Keratinocyte (primary cell): Measurements from ENCODE around the gene SLC4A9. TPM values are rescaled to one million over a fixed set of nuclear protein-coding genes. Genes with fewer than 3 reads are reported as not detected.
A peak's percentile ranks its signal among the peaks of the same experiment; 100 is the strongest.

Experiments
- DNase-seq: peaks from one replicate; pipeline ENCODE4 v3.0.0-alpha.2; 2011; ENCODE audit warnings: low read depth, missing footprints, low spot score
- FAIRE-seq: peaks from 2 replicates; lab custom pipeline; 2011; peaks lifted over from hg19 to GRCh38; lab: Jason Lieb, UNC
- H2AFZ ChIP-seq: 2 replicates; pipeline ENCODE4 v1.6.0; 2012; ENCODE audit warnings: low read length, control low read depth, inconsistent platforms; ENCODE audit not compliant: control insufficient read depth
- H3K27ac ChIP-seq: 2 replicates; pipeline ENCODE4 v1.5.1; 2011; ENCODE audit warnings: low read length; ENCODE audit not compliant: control insufficient read depth, insufficient read depth
- H3K27me3 ChIP-seq: 3 replicates; pipeline ENCODE4 v1.6.0; 2011; ENCODE audit warnings: low read length; ENCODE audit not compliant: control insufficient read depth, insufficient read depth; ENCODE audit errors: extremely low read depth
- H3K36me3 ChIP-seq, 2 experiments: 2 replicates in 1 of 2; 3 replicates in 1 of 2; pipeline ENCODE4 v1.5.1; 2011; ENCODE audit warnings: low read length in 2 of 2, mild to moderate bottlenecking in 1 of 2; ENCODE audit not compliant: control insufficient read depth in 2 of 2, insufficient read depth in 2 of 2; ENCODE audit errors: extremely low read depth in 1 of 2
- H3K4me1 ChIP-seq: 3 replicates; pipeline ENCODE4 v1.5.1; 2011; ENCODE audit warnings: low read length; ENCODE audit not compliant: control insufficient read depth, insufficient read depth; ENCODE audit errors: extremely low read depth
- H3K4me2 ChIP-seq: 3 replicates; pipeline ENCODE4 v1.6.0; 2011; ENCODE audit warnings: low read depth, low read length; ENCODE audit not compliant: control insufficient read depth, insufficient read depth; ENCODE audit errors: extremely low read depth
- H3K4me3 ChIP-seq, 3 experiments: fragments of 200-600 bp in 1 of 3; sonication (generic) in 1 of 3; 2 replicates in 2 of 3; 3 replicates in 1 of 3; pipeline ENCODE4 v1.5.1; 2011 to 2016; ENCODE audit warnings: low read length in 3 of 3, mild to moderate bottlenecking in 3 of 3, control low read depth in 2 of 3, inconsistent platforms in 1 of 3, low read depth in 1 of 3, mixed read lengths in 1 of 3, mixed run types in 1 of 3, moderate library complexity in 1 of 3; ENCODE audit not compliant: control insufficient read depth in 2 of 3, insufficient read depth in 2 of 3; ENCODE audit errors: extremely low read depth in 1 of 3
- H3K79me2 ChIP-seq: 2 replicates; pipeline ENCODE4 v1.6.0; 2012; ENCODE audit warnings: low read length; ENCODE audit not compliant: control insufficient read depth, insufficient read depth
- H3K9ac ChIP-seq: 3 replicates; pipeline ENCODE4 v1.6.0; 2011; ENCODE audit warnings: low read length; ENCODE audit not compliant: control insufficient read depth, insufficient read depth; ENCODE audit errors: extremely low read depth
- H3K9me1 ChIP-seq: 3 replicates; pipeline ENCODE4 v1.6.0; 2011; ENCODE audit warnings: low read length; ENCODE audit not compliant: control insufficient read depth, insufficient read depth; ENCODE audit errors: extremely low read depth
- H3K9me3 ChIP-seq: 2 replicates; pipeline ENCODE4 v1.5.1; 2012; ENCODE audit warnings: low read depth, low read length; ENCODE audit not compliant: control insufficient read depth
- H4K20me1 ChIP-seq: 3 replicates; pipeline ENCODE4 v1.6.0; 2011; ENCODE audit warnings: low read length; ENCODE audit not compliant: control insufficient read depth, insufficient read depth; ENCODE audit errors: extremely low read depth
- EZH2 ChIP-seq: IDR thresholded peaks from one replicate; pipeline ENCODE4 v1.6.1; 2012; ENCODE audit warnings: inconsistent platforms, mild to moderate bottlenecking, low read length, moderate library complexity
- dilution Hi-C: fragments of 300-500 bp; cut with MboI; formaldehyde crosslinking; loops from one replicate; pipeline ENCODE4 v1.7.0; 2020; ENCODE audit warnings: low sequenced_read_pairs; ENCODE audit not compliant: extremely low pct_ligation_motif_present
- polyA plus RNA-seq, 5 experiments: library from polyadenylated mRNA; depleted of rRNA in 3 of 5; stranded (reverse) in 3 of 5; stranded (forward) in 1 of 5; unstranded in 1 of 5; fragments of >200 nt; gene quantifications; 1 replicate in 1 of 5; 2 replicates in 3 of 5; 3 replicates in 1 of 5; pipeline versions ENCODE4 v1.2.1 to v1.2.3, GENCODE V29; 2011 to 2012; ENCODE audit warnings: missing spikeins in 2 of 5, low read depth in 1 of 5, low replicate concordance in 1 of 5
- TF ChIP-seq, protein P1 (sequence below), 3 experiments: IDR thresholded peaks in 1 of 3; conservative IDR thresholded peaks in 1 of 3; optimal IDR thresholded peaks in 1 of 3; 2 replicates in 2 of 3; 3 replicates in 1 of 3; pipeline versions ENCODE3 to v1.5.1; 2011; ENCODE audit warnings: low read length in 3 of 3, mild to moderate bottlenecking in 3 of 3, moderate library complexity in 2 of 3, control low read depth in 1 of 3, inconsistent platforms in 1 of 3; ENCODE audit not compliant: insufficient read depth in 2 of 3; ENCODE audit errors: extremely low read depth in 1 of 3

The SLC4A9 gene
- polyA plus RNA-seq, 1 donor (not counting 4 experiments of a cell fraction or from before 2014, with no cell fraction given) = 0.07 TPM

DNA sequence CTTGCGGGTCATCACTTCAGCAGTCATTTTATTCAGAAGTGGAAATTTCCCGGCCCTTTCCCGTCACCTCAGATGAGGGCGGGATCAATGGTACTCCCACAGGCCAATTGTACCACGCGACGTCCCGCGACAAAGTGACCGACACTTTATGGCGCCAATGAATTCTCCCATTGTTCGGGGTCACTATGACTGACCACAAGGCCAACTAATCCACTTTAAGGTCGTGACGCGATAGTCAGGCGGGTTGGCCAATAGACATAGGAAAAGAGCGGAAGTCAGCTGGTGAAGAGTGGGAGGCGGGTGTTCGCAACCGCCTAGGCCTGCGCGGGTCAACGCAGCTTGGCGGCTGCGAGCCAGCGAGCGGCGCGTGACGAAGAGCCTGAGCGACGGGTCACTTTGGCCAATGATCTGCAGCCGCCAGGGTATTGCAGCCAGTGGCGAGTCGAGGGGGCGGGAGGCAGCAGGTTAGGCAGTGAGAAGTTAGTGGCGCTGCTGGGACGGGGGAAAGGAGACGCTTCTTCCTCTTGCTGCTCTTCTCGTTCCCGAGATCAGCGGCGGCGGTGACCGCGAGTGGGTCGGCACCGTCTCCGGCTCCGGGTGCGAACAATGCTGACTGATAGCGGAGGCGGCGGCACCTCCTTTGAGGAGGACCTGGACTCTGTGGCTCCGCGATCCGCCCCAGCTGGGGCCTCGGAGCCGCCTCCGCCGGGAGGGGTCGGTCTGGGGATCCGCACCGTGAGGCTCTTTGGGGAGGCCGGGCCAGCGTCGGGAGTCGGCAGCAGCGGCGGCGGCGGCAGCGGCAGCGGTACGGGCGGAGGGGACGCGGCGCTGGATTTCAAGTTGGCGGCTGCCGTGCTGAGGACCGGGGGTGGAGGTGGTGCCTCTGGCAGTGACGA lies 41.6 kb downstream of the SLC4A9 start, which contains the start of gene ANKHD1:
ANKHD1 (plus strand) TSS at position 472 of the 896 bp plus-strand sequence; CDS start at position 607, 135 bp downstream.
- FAIRE-seq = peak; percentile 73
- no peaks in the 10 kb centered on the region for H3K27me3 ChIP-seq
- peaks cover 29% of the 10 kb centered on the region for H3K4me1 ChIP-seq
- H3K27ac ChIP-seq = peak within 1 kb of the TSS; percentile 87
- H2AFZ ChIP-seq = peak within 1 kb of the TSS; percentile 100
- H3K79me2 ChIP-seq = peaks cover 50% of the 10 kb centered on the region
- DNase-seq = peak; percentile 97
- no peaks in the 10 kb centered on the region for H3K36me3 ChIP-seq
- H3K4me2 ChIP-seq = peak within 1 kb of the TSS; percentile 79
- H3K9me3 ChIP-seq = no peaks in the 10 kb centered on the region
- H4K20me1 ChIP-seq = peaks cover 8% of the 10 kb centered on the region
- dilution Hi-C loops = no loop called here
- no peak for TF ChIP-seq EZH2
- TF ChIP-seq, protein P1, sequence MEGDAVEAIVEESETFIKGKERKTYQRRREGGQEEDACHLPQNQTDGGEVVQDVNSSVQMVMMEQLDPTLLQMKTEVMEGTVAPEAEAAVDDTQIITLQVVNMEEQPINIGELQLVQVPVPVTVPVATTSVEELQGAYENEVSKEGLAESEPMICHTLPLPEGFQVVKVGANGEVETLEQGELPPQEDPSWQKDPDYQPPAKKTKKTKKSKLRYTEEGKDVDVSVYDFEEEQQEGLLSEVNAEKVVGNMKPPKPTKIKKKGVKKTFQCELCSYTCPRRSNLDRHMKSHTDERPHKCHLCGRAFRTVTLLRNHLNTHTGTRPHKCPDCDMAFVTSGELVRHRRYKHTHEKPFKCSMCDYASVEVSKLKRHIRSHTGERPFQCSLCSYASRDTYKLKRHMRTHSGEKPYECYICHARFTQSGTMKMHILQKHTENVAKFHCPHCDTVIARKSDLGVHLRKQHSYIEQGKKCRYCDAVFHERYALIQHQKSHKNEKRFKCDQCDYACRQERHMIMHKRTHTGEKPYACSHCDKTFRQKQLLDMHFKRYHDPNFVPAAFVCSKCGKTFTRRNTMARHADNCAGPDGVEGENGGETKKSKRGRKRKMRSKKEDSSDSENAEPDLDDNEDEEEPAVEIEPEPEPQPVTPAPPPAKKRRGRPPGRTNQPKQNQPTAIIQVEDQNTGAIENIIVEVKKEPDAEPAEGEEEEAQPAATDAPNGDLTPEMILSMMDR (optimal IDR thresholded peaks at IDR 0.05 in 1 of 3, IDR thresholded peaks at IDR 0.05 in 1 of 3, conservative IDR thresholded peaks at IDR 0.05 in 1 of 3; ENCODE audit: extremely low read depth in 1 of 3, insufficient read depth in 2 of 3, low read length in 3 of 3) = no peak
- H3K9ac ChIP-seq = peak within 1 kb of the TSS; percentile 94
- no peaks in the 10 kb centered on the region for H3K9me1 ChIP-seq
- H3K4me3 ChIP-seq = peak within 1 kb of the TSS; percentile 94 to 99 (median 99)

DNA sequence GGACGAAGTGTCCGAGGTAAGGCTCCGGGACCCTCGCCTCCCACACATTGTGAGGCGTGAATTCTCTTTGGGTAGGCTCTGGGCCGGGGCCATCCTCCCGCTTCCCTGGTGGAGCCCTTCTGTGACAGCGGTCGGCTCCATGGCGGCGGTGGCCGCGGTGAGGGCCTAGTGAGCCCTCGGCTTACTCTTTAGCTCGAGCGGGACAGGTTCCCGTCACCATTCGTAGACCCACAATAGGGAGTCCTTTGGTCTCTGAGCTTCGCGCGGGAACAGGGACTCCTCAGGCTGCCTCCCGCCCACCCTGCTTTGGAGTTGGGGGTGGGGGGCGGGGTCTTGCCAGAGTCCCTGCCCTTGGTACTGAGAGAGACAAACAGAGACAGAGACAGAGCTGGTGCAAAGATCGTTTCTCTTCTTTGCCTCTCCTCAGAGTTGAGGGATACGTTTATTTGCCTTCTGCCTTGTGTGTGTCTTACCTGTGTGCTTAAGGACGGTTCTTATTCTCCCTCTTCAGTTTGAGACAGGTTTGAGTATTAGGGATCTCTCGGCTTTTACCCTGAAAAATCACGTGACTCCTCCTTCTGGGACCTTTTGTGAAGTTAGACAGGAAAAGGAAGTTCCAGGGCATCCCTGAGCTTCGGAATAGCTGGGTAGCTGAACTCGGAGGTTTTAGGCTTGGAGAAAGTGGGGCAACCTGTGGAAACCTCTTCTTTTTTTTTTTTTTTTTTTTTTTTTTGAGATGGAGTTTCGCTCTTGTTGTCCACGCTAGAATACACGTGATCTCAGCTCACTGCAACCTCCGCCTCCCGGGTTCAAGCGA lies 42.5 kb downstream of the SLC4A9 start:
- Histone ChIP-seq H2AFZ (peak overlapping the region; percentile 96), H3K9ac (peak overlapping the region; percentile 94), H3K27me3 (no peaks in the 10 kb centered on the region), H3K4me1 (peaks cover 29% of the 10 kb centered on the region), H3K79me2 (peaks cover 58% of the 10 kb centered on the region), H3K4me2 (peak overlapping the region; percentile 79), H4K20me1 (peaks cover 8% of the 10 kb centered on the region), H3K27ac (peak overlapping the region; percentile 86), H3K4me3 (peak overlapping the region; percentile 94 to 99 (median 97)), H3K9me1 (no peaks in the 10 kb centered on the region), H3K36me3 (no peaks in the 10 kb centered on the region), H3K9me3 (no peaks in the 10 kb centered on the region)
- peak; percentile 5 for FAIRE-seq
- TF ChIP-seq, protein P1 (optimal IDR thresholded peaks at IDR 0.05 in 1 of 3, IDR thresholded peaks at IDR 0.05 in 1 of 3, conservative IDR thresholded peaks at IDR 0.05 in 1 of 3; ENCODE audit: extremely low read depth in 1 of 3, insufficient read depth in 2 of 3, low read length in 3 of 3) = no peak
- TF ChIP-seq EZH2 = no peak
- no peak for DNase-seq
- dilution Hi-C loops = no loop called here
